LNCAP (cell line): ENCODE data around the gene CLPSL2.

Source experiments
- CTCF ChIP-seq: fragments of 450-650 bp; IDR thresholded peaks from 2 replicates; pipeline ENCODE4 v1.5.1; 2017; ENCODE audit warnings: mild to moderate bottlenecking

The CLPSL2 gene

DNA sequence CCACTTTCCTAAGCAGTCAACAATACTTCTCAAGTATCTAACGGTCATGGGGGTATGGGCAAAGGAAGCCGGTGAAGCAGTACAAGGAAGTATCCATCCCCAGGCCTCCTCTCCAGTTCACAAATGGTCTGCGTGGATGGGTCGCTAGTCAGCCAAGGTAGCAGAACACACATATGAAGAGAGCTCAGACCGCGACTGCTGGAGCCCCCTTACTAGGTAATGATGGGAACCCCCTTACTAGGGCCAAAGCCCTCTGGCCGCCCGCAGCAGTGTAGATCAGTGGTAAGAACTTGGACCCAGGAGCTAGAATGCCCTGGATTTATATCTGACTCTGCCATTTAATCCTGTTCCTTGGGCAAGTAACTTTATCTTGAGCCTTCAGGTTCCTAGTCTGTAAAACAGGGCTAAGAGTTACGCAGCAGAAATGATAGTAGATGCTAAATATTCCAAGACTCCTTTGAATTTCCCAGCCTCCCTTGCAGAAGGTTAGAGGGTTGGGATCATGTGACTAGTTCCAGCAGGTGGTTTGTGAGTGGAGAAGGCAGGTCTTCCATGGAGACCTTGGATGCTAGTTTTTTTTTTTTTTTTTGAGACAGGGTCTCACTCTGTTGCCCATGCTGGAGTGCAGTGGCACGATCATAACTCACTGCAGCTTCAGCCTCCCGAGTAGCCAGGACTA, 2.1 kb upstream of the CLPSL2 start:
- TF ChIP-seq CTCF = no peak

- TF ChIP-seq CTCF = no peak
Observed at GRCh38 chr6:35775031-35775430, 1.4 kb upstream of the CLPSL2 start.

DNA sequence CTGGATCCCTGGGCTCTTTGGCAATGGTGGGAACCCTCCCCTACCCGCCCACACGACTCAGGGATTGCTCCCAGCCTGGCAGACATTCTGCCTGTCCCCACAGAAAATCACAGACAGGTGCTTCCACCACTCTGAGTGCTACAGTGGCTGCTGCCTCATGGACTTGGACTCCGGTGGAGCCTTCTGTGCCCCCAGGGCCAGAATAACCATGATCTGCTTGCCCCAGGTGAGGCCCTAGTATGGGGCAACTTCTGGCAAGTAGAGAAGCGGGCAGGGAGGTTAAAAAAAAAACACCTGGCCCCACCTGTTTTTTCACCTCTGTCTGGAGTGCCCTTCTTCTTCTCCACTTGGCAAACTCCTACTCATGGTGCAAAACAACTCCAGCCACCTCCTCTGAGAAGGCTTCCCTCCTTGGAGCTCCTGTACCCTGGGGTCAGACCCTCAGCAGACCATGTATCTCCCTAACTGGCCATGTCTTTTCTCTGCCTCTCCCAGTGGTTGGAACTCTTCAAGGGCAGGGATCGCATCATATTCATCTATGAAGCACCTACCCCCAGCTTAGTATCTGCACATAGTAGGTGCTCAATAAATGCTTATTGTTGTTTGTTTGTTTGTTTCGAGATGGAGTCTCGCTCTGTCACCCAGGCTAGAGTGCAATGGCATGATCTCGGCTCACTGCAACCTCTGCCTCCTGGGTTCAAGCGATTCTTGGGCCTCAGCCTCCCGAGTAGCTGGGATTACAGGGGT, 1.1 kb downstream of the CLPSL2 start:
- no peak for TF ChIP-seq CTCF

DNA sequence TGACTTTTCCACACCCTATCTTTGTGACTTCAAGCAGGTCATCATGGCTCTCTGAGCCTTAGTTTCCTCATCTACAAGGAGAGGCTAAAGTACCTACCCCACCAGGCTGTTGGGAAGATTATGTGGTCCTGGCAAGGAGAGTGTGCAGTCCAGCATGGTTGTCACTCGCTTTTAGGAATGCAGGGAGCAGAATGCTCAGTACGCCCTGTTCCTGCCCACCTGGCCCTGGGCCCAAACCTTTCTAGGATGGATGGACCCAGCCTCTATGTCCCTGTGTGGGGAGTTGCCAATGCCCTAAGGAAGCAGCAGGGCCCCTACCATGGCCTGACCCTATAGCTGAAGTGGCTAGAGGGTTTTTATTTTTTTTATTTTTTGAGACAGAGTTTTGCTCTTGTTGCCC, 2.0 kb downstream of the CLPSL2 start:
- no peak for TF ChIP-seq CTCF

GRCh38 chr6:35780719-35781118, 4.3 kb downstream of the CLPSL2 start, which contains the start of gene CLPSL1:
TSS of gene CLPSL1 (plus strand) at chr6:35781019. CDS start at chr6:35781111, 92 bp downstream.
- TF ChIP-seq CTCF = no peak

GRCh38 chr6:35781290-35781689, 4.9 kb downstream of the CLPSL2 start:
- no peak for TF ChIP-seq CTCF

DNA sequence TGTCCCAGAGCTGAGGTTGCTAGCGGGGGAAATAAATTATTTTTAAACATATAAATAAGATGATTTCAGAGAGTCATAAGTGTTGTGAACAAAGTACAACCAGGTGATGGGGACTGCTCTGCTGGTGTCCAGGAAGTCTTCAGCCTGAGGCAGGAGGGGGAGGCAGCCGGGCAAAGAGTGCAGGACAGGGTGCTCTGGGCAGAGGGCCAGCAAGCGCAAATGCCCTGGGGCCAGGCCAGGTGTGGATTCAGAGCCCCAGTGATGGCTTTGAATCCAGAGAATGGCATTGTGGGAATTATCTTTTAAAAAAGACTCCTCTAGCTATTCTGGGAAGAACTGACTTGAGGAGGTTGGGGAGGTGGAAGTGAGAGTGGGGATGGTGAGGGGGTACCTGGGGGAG, 6.0 kb downstream of the CLPSL2 start:
- no peak for TF ChIP-seq CTCF
